A549 (cell line): ENCODE measurements around the gene KLHDC8A. TPM values are rescaled to one million over a fixed set of nuclear protein-coding genes. Genes with fewer than 3 reads are reported as not detected.

Experiments used
- ATAC-seq, 2 experiments: fragments of 200-7000 bp in 1 of 2; fragments of >200 bp in 1 of 2; cut with Nextera tagmentation in 1 of 2; cut with Tn5 transposase in 1 of 2; 3 replicates each; pipeline versions ENCODE4 v1.8.0 to v1.9.1; 2018 to 2020; ENCODE audit warnings: mild to moderate bottlenecking in 1 of 2, moderate library complexity in 1 of 2
- CTCF ChIA-PET: fragments of 300-600 bp; sonication (Branson Sonifier 250); formaldehyde crosslinking; extraction: SDS; loops from one replicate; lab custom pipeline; 2021; ENCODE audit warnings: antibody characterized with exemption, inconsistent platforms; lab: Yijun Ruan, JAX
- POLR2A ChIA-PET: fragments of 350-600 bp; formaldehyde crosslinking; extraction: SDS; loops from one replicate; lab custom pipeline; 2021; ENCODE audit warnings: antibody characterized with exemption, inconsistent platforms; lab: Yijun Ruan, JAX
- DNase-seq, 2 experiments: peaks; one replicate each; pipeline versions ENCODE4 v3.0.0 to v3.0.0-alpha.2; 2011 to 2016; ENCODE audit warnings: low read depth in 1 of 2, low spot score in 1 of 2
- FAIRE-seq: peaks from 2 replicates; lab custom pipeline; 2011; peaks lifted over from hg19 to GRCh38; lab: Jason Lieb, UNC
- H3K27ac ChIP-seq, 2 experiments: fragments of >200 bp; sonication (Bioruptor Twin); formaldehyde crosslinking; 3 replicates each; pipeline ENCODE4 v1.5.1; 2016 to 2017
- H3K4me1 ChIP-seq: fragments of >200 bp; sonication (Bioruptor Twin); formaldehyde crosslinking; 3 replicates; pipeline ENCODE4 v1.6.1; 2016
- H3K4me2 ChIP-seq: fragments of >200 bp; sonication (Bioruptor Twin); formaldehyde crosslinking; 3 replicates; pipeline ENCODE4 v1.6.1; 2016
- H3K4me3 ChIP-seq: fragments of >200 bp; sonication (Bioruptor Twin); formaldehyde crosslinking; 3 replicates; pipeline ENCODE4 v1.5.1; 2016
- H3K9me3 ChIP-seq: fragments of >200 bp; sonication (Bioruptor Twin); formaldehyde crosslinking; 3 replicates; pipeline ENCODE4 v1.6.1; 2016
- CTCF ChIP-seq: fragments of >200 bp; sonication (Bioruptor Twin); formaldehyde crosslinking; IDR thresholded peaks from 3 replicates; pipeline ENCODE4 v1.5.1; 2016
- EHF ChIP-seq: fragments of 250-450 bp; sonication (Bioruptor Pico); IDR thresholded peaks from 2 replicates; pipeline ENCODE4 v1.5.0; 2020; ENCODE audit warnings: mild to moderate bottlenecking
- EHMT2 ChIP-seq: fragments of 200-600 bp; sonication (generic); IDR thresholded peaks from 2 replicates; pipeline ENCODE4 v1.6.1; 2016; ENCODE audit warnings: antibody characterized with exemption, low read depth, mild to moderate bottlenecking, moderate library complexity
- EP300 ChIP-seq, 2 experiments: fragments of >200 bp; sonication (Bioruptor Twin); formaldehyde crosslinking; IDR thresholded peaks; 2 replicates in 1 of 2; 3 replicates in 1 of 2; pipeline ENCODE4 v1.6.1; 2016 to 2017
- HES2 ChIP-seq: fragments of >200 bp; sonication (Bioruptor Twin); formaldehyde crosslinking; IDR thresholded peaks from 2 replicates; pipeline ENCODE4 v1.6.1; 2016
- HOXB13 ChIP-seq: fragments of 250-450 bp; sonication (Bioruptor Pico); IDR thresholded peaks from 2 replicates; pipeline ENCODE4 v1.5.0; 2020; ENCODE audit warnings: low read depth, mild to moderate bottlenecking, moderate library complexity
- JUN ChIP-seq, 2 experiments: fragments of >200 bp; sonication (Bioruptor Twin); formaldehyde crosslinking; IDR thresholded peaks; 2 replicates in 1 of 2; 3 replicates in 1 of 2; pipeline ENCODE4 v1.6.1; 2016 to 2017
- JUNB ChIP-seq: fragments of >200 bp; sonication (Bioruptor Twin); formaldehyde crosslinking; IDR thresholded peaks from 2 replicates; pipeline ENCODE4 v1.6.1; 2016
- KDM1A ChIP-seq: fragments of 200-600 bp; sonication (generic); IDR thresholded peaks from 2 replicates; pipeline ENCODE4 v1.6.1; 2016; ENCODE audit warnings: low read depth, mild to moderate bottlenecking
- KDM5A ChIP-seq: fragments of 200-600 bp; sonication (generic); IDR thresholded peaks from 2 replicates; pipeline ENCODE4 v1.6.1; 2016; ENCODE audit warnings: antibody characterized with exemption, mild to moderate bottlenecking
- NFE2L2 ChIP-seq: fragments of 150-350 bp; conservative IDR thresholded peaks from 2 replicates; pipeline ENCODE4 v1.6.1; 2014; ENCODE audit warnings: low read length
- NPAS2 ChIP-seq: fragments of 250-450 bp; sonication (Bioruptor Pico); IDR thresholded peaks from 2 replicates; pipeline ENCODE4 v1.8.0; 2022; ENCODE audit warnings: mild to moderate bottlenecking, moderate library complexity, borderline replicate concordance
- PBX3 ChIP-seq: IDR thresholded peaks from 2 replicates; pipeline ENCODE4 v1.6.1; 2012
- POLR2AphosphoS2 ChIP-seq: conservative IDR thresholded peaks from 2 replicates; pipeline ENCODE4 v1.6.1; 2012; ENCODE audit warnings: low read length, improper control_type of control experiment, inconsistent platforms
- RARB ChIP-seq: fragments of 250-450 bp; sonication (Bioruptor Pico); IDR thresholded peaks from 2 replicates; pipeline ENCODE4 v1.8.0; 2021; ENCODE audit warnings: mild to moderate bottlenecking, moderate library complexity
- SMC3 ChIP-seq: fragments of >200 bp; sonication (Bioruptor Twin); formaldehyde crosslinking; IDR thresholded peaks from 3 replicates; pipeline ENCODE4 v1.6.1; 2018; ENCODE audit warnings: inconsistent platforms
- ZFP36 ChIP-seq: fragments of 450-650 bp; IDR thresholded peaks from 2 replicates; pipeline ENCODE4 v1.6.1; 2014; ENCODE audit warnings: borderline replicate concordance; ENCODE audit not compliant: partially characterized antibody
- WGBS: methylation state at CpG from one replicate; pipeline ENCODE4 v1.1.6; 2017; ENCODE audit errors: missing lambda C conversion rate; 5-methylcytosine and 5-hydroxymethylcytosine counted together
- polyA plus RNA-seq, 4 experiments: library from polyadenylated mRNA; depleted of rRNA in 3 of 4; stranded (reverse); fragments of >200 nt; fragmentation: RNase III in 1 of 4; extraction: RNeasy Plus Mini Kit Qiagen cat#74134 plus additional on column Dnase treatment in 1 of 4; gene quantifications; 2 replicates in 3 of 4; 3 replicates in 1 of 4; pipeline ENCODE4 v1.2.3, GENCODE V29; 2011 to 2017

The KLHDC8A gene
- polyA plus RNA-seq, 2 of the 4 experiments (the other 2 are of a cell fraction): 0.34 to 0.40 TPM

GRCh38 chr1:205304695-205305070 is 52.0 kb downstream of the KLHDC8A start:
- H3K9me3 ChIP-seq: no peaks in the 10 kb centered on the region
- no peak for FAIRE-seq
- no peak overlapping the region for H3K4me3 ChIP-seq
- H3K4me2 ChIP-seq: peak overlapping the region; percentile 68; the same call in 2 of the 3 replicates
- H3K4me1 ChIP-seq: peaks cover 96% of the 10 kb centered on the region
- POLR2A ChIA-PET: interaction anchor here (1.0 to 1.7 kb wide), 4 partner anchors 9 to 30 kb away, joined by 3 to 8 read pairs (median 4); no protein-coding TSS in a partner anchor
- ATAC-seq: no peak
- 87% methylated on average over 1 of the region's 1 CpG for WGBS
- CTCF ChIA-PET: interaction anchor here (1.3 to 89.2 kb wide), 4 partner anchors 15 to 497 kb away, joined by 4 to 3627 read pairs (median 1816); partner anchors contain the start of genes KLHDC8A and NUAK2
- TF ChIP-seq JUNB (no peak), HOXB13 (CRISPR knock-in tag) (no peak), KDM1A (no peak), NPAS2 (no peak), CTCF (no peak), POLR2AphosphoS2 (no peak), EP300 (IDR thresholded peaks at IDR 0.05) (no peak), EHMT2 (no peak), ZFP36 (no peak), HES2 (no peak), NFE2L2 (no peak), SMC3 (no peak)
- no peak for DNase-seq
- peak overlapping the region; percentile 98 to 99 for H3K27ac ChIP-seq

- TF ChIP-seq EHF (no peak), RARB (peak; percentile 35; the same call in 1 of the 2 replicates), NPAS2 (no peak)
- ChIA-PET POLR2A (interaction anchor here (1.0 to 1.7 kb wide), 5 partner anchors 10 to 31 kb away, joined by 3 to 8 read pairs (median 5); no protein-coding TSS in a partner anchor), CTCF (interaction anchor here (1.3 to 89.2 kb wide), 5 partner anchors 15 to 497 kb away, joined by 3 to 3627 read pairs (median 6); partner anchors contain the start of genes KLHDC8A and NUAK2)
- WGBS: 87% methylated on average over 18 of the region's 19 CpGs
- no peak for DNase-seq
- Histone ChIP-seq H3K4me2 (peak overlapping the region; percentile 68), H3K4me3 (no peak overlapping the region), H3K27ac (peak overlapping the region; percentile 98 to 99), H3K9me3 (no peaks in the 10 kb centered on the region), H3K4me1 (peaks cover 96% of the 10 kb centered on the region)
- FAIRE-seq: no peak
- ATAC-seq: no peak
These were observed 52.6 kb downstream of the KLHDC8A start for GRCh38 chr1:205304046-205304694.

- FAIRE-seq: no peak
These were observed 53.4 kb downstream of the KLHDC8A start for GRCh38 chr1:205303247-205303888.

More at GRCh38 chr1:205303247-205303888, 53.4 kb downstream of the KLHDC8A start:
- Histone ChIP-seq H3K4me2 (peak overlapping the region; percentile 68), H3K9me3 (no peaks in the 10 kb centered on the region), H3K4me1 (peaks cover 94% of the 10 kb centered on the region), H3K27ac (peak overlapping the region; percentile 98 to 99), H3K4me3 (0 out of 3 replicates have a peak overlapping the region, but pooled peaks have one; percentile 5)
- POLR2A ChIA-PET: interaction anchor here (1.0 to 1.7 kb wide), 5 partner anchors 11 to 30 kb away, joined by 3 to 8 read pairs (median 5); no protein-coding TSS in a partner anchor
- DNase-seq: no peak
- CTCF ChIA-PET: interaction anchor here (0.6 to 89.2 kb wide), 5 partner anchors 14 to 496 kb away, joined by 3 to 3627 read pairs (median 6); partner anchors contain the start of genes KLHDC8A and NUAK2
- TF ChIP-seq PBX3 (peak; percentile 21; the same call in 1 of the 2 replicates), JUN (IDR thresholded peaks at IDR 0.05) (peak in 1 of 2 experiments; percentile 63; a peak in 2 of 5 replicates), KDM5A (no peak)
- ATAC-seq: no peak
- 82% methylated on average over 18 of the region's 20 CpGs for WGBS
